ENCODE results near the gene EEF1AKMT2. TPM values are rescaled to one million over a fixed set of nuclear protein-coding genes. Genes with fewer than 3 reads are reported as not detected.

Gene EEF1AKMT2
- total and polyA plus RNA-seq, 9 of the 15 experiments (the other 6 are each of a cell fraction or from before 2014, with no cell fraction given), result 9.3 to 34.3 (median 23.7) TPM

GRCh38 chr10:124791547-124792348, at the start of gene EEF1AKMT2 (continued):
- TF ChIP-seq ETS1 (conservative IDR thresholded peaks at IDR 0.05; ENCODE audit: control insufficient read depth, low read depth, low read length) (peak; percentile 57), LEF1 (IDR thresholded peaks at IDR 0.05) (no peak), ZNF780A (CRISPR knock-in tag; IDR thresholded peaks at IDR 0.05) (no peak), CREB1 (IDR thresholded peaks at IDR 0.05) (0 out of 2 replicates have a peak, but pooled peaks have one; percentile 54), CREB1 (CRISPR knock-in tag; IDR thresholded peaks at IDR 0.05) (no peak), ZNF589 (CRISPR knock-in tag; IDR thresholded peaks at IDR 0.05; ENCODE audit: low read depth) (no peak), STAT5A (IDR thresholded peaks at IDR 0.05; ENCODE audit: borderline replicate concordance, low read length) (no peak), TAL1 (IDR thresholded peaks at IDR 0.05) (no peak), CHD7 (IDR thresholded peaks at IDR 0.05; ENCODE audit: low read depth, low read length) (no peak), SMAD3 (CRISPR knock-in tag; conservative IDR thresholded peaks at IDR 0.05) (no peak), MTA2 (IDR thresholded peaks at IDR 0.05; ENCODE audit: low read depth) (no peak), FOXP1 (CRISPR knock-in tag; IDR thresholded peaks at IDR 0.05) (peak; percentile 87), PYGO2 (tag; IDR thresholded peaks at IDR 0.05) (no peak), ELF4 (CRISPR knock-in tag; IDR thresholded peaks at IDR 0.05) (no peak), HDAC8 (tag; IDR thresholded peaks at IDR 0.05) (no peak), CEBPB (tag; IDR thresholded peaks at IDR 0.05) (no peak), POLR3A (IDR thresholded peaks at IDR 0.05; ENCODE audit: borderline replicate concordance, extremely low read depth, insufficient read depth, insufficient read length) (no peak)
